Spleen (tissue), 7 donors: ENCODE data around the gene APBB2.

Experiments
- CTCF ChIP-seq, 11 experiments: fragments of 200-600 bp in 7 of 11; fragments of 450-650 bp in 4 of 11; sonication (generic) in 4 of 11; IDR thresholded peaks in 8 of 11; conservative IDR thresholded peaks in 3 of 11; 1 replicate in 7 of 11; 2 replicates in 4 of 11; pipeline versions ENCODE4 v1.4.0 to v1.8.0; 2016 to 2021; ENCODE audit warnings: antibody characterized with exemption in 11 of 11, inconsistent platforms in 4 of 11, mild to moderate bottlenecking in 1 of 11
- POLR2AphosphoS5 ChIP-seq, 3 donors: sonication (generic); formaldehyde crosslinking; IDR thresholded peaks; one replicate each; pipeline ENCODE4 v1.5.1; 2017; ENCODE audit warnings: antibody characterized with exemption in 3 of 3
- donor health status: DM: no; HTN: no; CAD: no; lungs with moderate emphysema.
- donor health status: DM: no; HTN: no; CAD: no.
- donor health status: DM: no; HTN: no; CAD: no.

- peak in 9 of 11 experiments; percentile 36 to 84 (median 74) for TF ChIP-seq CTCF (IDR thresholded peaks at IDR 0.05 in 8 of 11, conservative IDR thresholded peaks at IDR 0.05 in 3 of 11)
- peak; percentile 78 to 91 (median 85) for TF ChIP-seq POLR2AphosphoS5 (IDR thresholded peaks at IDR 0.05)
These were observed at the start of gene APBB2 for GRCh38 chr4:41214136-41214824.
